CD14-positive monocyte (primary cell): ENCODE results near the gene HNRNPH1. TPM values are rescaled to one million over a fixed set of nuclear protein-coding genes. Genes with fewer than 3 reads are reported as not detected.

Source experiments
- DNase-seq, 3 donors: peaks; one replicate each; pipeline ENCODE4 v3.0.0-alpha.2; 2011 to 2022
- H2AFZ ChIP-seq: 2 replicates; pipeline ENCODE4 v1.6.0; 2012; ENCODE audit warnings: mild to moderate bottlenecking, low read depth, low read length, inconsistent platforms; ENCODE audit not compliant: insufficient read depth, poor library complexity, severe bottlenecking
- H3K27ac ChIP-seq, 2 donors: 1 replicate in 1 of 2; 2 replicates in 1 of 2; pipeline ENCODE4 v1.5.1; 2012 to 2013; ENCODE audit warnings: low read length in 2 of 2, control low read depth in 1 of 2, inconsistent platforms in 1 of 2, low read depth in 1 of 2, mild to moderate bottlenecking in 1 of 2
- H3K27me3 ChIP-seq, 2 donors: one replicate each; pipeline versions ENCODE4 v1.6.0 to v1.6.1; 2011 to 2013; ENCODE audit warnings: low read length in 2 of 2; ENCODE audit not compliant: control insufficient read depth in 2 of 2, insufficient read depth in 2 of 2
- H3K36me3 ChIP-seq, 2 donors: replicated peaks in 1 of 2; 1 replicate in 1 of 2; 2 replicates in 1 of 2; pipeline versions ENCODE4 v1.5.1 to v1.6.1; 2012 to 2013; ENCODE audit warnings: low read length in 2 of 2, control low read depth in 1 of 2, inconsistent platforms in 1 of 2, mild to moderate bottlenecking in 1 of 2; ENCODE audit not compliant: insufficient read depth in 2 of 2, control insufficient read depth in 1 of 2
- H3K4me1 ChIP-seq, 2 donors: 1 replicate in 1 of 2; 2 replicates in 1 of 2; pipeline versions ENCODE4 v1.5.1 to v1.6.1; 2012 to 2013; ENCODE audit warnings: low read length in 2 of 2, control low read depth in 1 of 2, inconsistent platforms in 1 of 2, mild to moderate bottlenecking in 1 of 2, moderate library complexity in 1 of 2; ENCODE audit not compliant: insufficient read depth in 2 of 2, control insufficient read depth in 1 of 2
- H3K4me2 ChIP-seq: replicated peaks from 2 replicates; pipeline ENCODE3; 2012; ENCODE audit warnings: low read length, moderate library complexity, mild to moderate bottlenecking; ENCODE audit not compliant: poor library complexity, severe bottlenecking; ENCODE audit errors: extremely low read depth
- H3K4me3 ChIP-seq, 3 experiments: fragments of 200-600 bp in 1 of 3; sonication (generic) in 1 of 3; replicated peaks in 1 of 3; 1 replicate in 2 of 3; 2 replicates in 1 of 3; pipeline ENCODE4 v1.5.1; 2011 to 2013; ENCODE audit warnings: low read length in 3 of 3, mild to moderate bottlenecking in 3 of 3, control low read depth in 2 of 3, low read depth in 2 of 3, inconsistent platforms in 1 of 3, moderate library complexity in 1 of 3
- H3K79me2 ChIP-seq: 2 replicates; pipeline ENCODE4 v1.6.0; 2012; ENCODE audit warnings: mild to moderate bottlenecking, control low read depth, inconsistent platforms, low read length, moderate library complexity; ENCODE audit not compliant: insufficient read depth
- H3K9ac ChIP-seq: 2 replicates; pipeline ENCODE4 v1.6.0; 2017; ENCODE audit warnings: low read length, mild to moderate bottlenecking; ENCODE audit not compliant: insufficient read depth, poor library complexity, severe bottlenecking
- H3K9me3 ChIP-seq, 2 donors: replicated peaks in 1 of 2; 1 replicate in 1 of 2; 2 replicates in 1 of 2; pipeline versions ENCODE4 v1.5.1 to v1.6.1; 2012 to 2013; ENCODE audit warnings: low read length in 2 of 2, control low read depth in 1 of 2; ENCODE audit not compliant: control insufficient read depth in 1 of 2, insufficient read depth in 1 of 2
- H4K20me1 ChIP-seq: 2 replicates; pipeline ENCODE4 v1.6.0; 2012; ENCODE audit warnings: mild to moderate bottlenecking, low read length, control low read depth, moderate library complexity; ENCODE audit not compliant: insufficient read depth
- H3K27ac Mint-ChIP-seq, 7 donors: one replicate each; pipeline ENCODE4 v1.8.0; 2020; ENCODE audit warnings: mild to moderate bottlenecking in 7 of 7, mixed read lengths in 7 of 7, moderate library complexity in 6 of 7, inconsistent platforms in 2 of 7
- H3K27me3 Mint-ChIP-seq, 3 donors: one replicate each; pipeline ENCODE4 v1.8.0; 2021 to 2022; ENCODE audit warnings: low read depth in 3 of 3, mild to moderate bottlenecking in 3 of 3, mixed read lengths in 3 of 3, moderate library complexity in 3 of 3, inconsistent platforms in 1 of 3
- H3K36me3 Mint-ChIP-seq, 2 donors: one replicate each; pipeline ENCODE4 v1.8.0; 2020; ENCODE audit warnings: mixed read lengths in 2 of 2, inconsistent platforms in 1 of 2, mild to moderate bottlenecking in 1 of 2
- H3K4me1 Mint-ChIP-seq: one replicate; pipeline ENCODE4 v1.8.0; 2020; ENCODE audit warnings: mild to moderate bottlenecking, mixed read lengths
- H3K4me3 Mint-ChIP-seq, 2 donors: one replicate each; pipeline ENCODE4 v1.8.0; 2020; ENCODE audit warnings: mild to moderate bottlenecking in 2 of 2, mixed read lengths in 2 of 2, moderate library complexity in 1 of 2
- H3K9me3 Mint-ChIP-seq, 7 donors: one replicate each; pipeline ENCODE4 v1.8.0; 2020 to 2022; ENCODE audit warnings: mixed read lengths in 7 of 7, mild to moderate bottlenecking in 6 of 7, moderate library complexity in 6 of 7, inconsistent platforms in 2 of 7
- CTCF ChIP-seq: fragments of 200-600 bp; IDR thresholded peaks from one replicate; pipeline ENCODE4 v1.8.0; 2022; ENCODE audit warnings: antibody characterized with exemption, mild to moderate bottlenecking
- WGBS: methylation state at CpG from one replicate; pipeline ENCODE4 v1.1.5; 2013; ENCODE audit warnings: missing lambda C conversion rate; ENCODE audit not compliant: insufficient coverage; 5-methylcytosine and 5-hydroxymethylcytosine counted together
- intact Hi-C, 2 donors: fragments of 100-400 bp; cut with micrococcal nuclease; formaldehyde crosslinking; loops; one replicate each; pipeline versions ENCODE4 v1.15.0 to v1.15.1; 2023
- polyA plus RNA-seq, 3 donors: library from polyadenylated mRNA; depleted of rRNA in 1 of 3; unstranded in 2 of 3; stranded (reverse) in 1 of 3; fragments of 300-500 nt in 2 of 3; fragments of >200 nt in 1 of 3; fragmentation: Illumina TruSeq in 2 of 3; gene quantifications; 1 replicate in 2 of 3; 2 replicates in 1 of 3; pipeline ENCODE4 v1.2.3, GENCODE V29; 2012 to 2021

Gene HNRNPH1
- polyA plus RNA-seq, 3 donors = 47.4 to 522 (median 51.9) TPM

DNA sequence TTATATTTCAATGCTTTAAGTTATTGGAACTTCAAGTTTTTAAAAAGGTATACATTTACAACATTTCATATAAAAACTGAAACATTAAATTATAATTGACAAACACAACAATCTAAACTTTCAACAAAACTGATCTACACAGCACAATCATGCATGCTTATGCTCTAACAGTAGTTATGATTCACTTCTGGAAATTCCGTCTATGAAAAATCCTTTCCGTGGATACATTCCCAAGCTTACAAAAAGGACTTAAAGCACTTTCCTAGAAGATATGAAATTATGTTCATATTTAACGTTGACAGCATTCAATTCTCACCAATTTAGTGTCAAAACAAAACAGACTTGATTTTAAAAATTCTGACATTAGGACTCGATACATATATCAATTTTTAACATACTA, 3.7 kb downstream of the HNRNPH1 start:
- peaks cover 64 to 71% of the 10 kb centered on the region in 2 donors for H3K36me3 Mint-ChIP-seq
- H3K9ac ChIP-seq = no peak overlapping the region
- H3K79me2 ChIP-seq = peaks cover 92% of the 10 kb centered on the region
- peak overlapping the region; percentile 84 for H3K4me2 ChIP-seq
- no peaks in the 10 kb centered on the region for H3K27me3 ChIP-seq
- peaks cover 34 to 48% of the 10 kb centered on the region in 2 donors for H3K4me1 ChIP-seq
- no peak for TF ChIP-seq CTCF
- H3K4me3 Mint-ChIP-seq = no peak overlapping the region
- peak overlapping the region in 1 of 2 donors; percentile 78 for H3K27ac ChIP-seq
- H3K27me3 Mint-ChIP-seq = no peaks in the 10 kb centered on the region
- H3K27ac Mint-ChIP-seq = peak overlapping the region in 1 of 7 donors; percentile 96
- no CpG with 5 or more reads among the region's 4 CpGs for WGBS
- peaks cover 37% of the 10 kb centered on the region for H3K4me1 Mint-ChIP-seq
- no peak overlapping the region for H2AFZ ChIP-seq
- H3K9me3 Mint-ChIP-seq = no peaks in the 10 kb centered on the region
- peak in 1 of 3 donors; percentile 60 for DNase-seq
- H4K20me1 ChIP-seq = peaks cover 84% of the 10 kb centered on the region
- peak overlapping the region in 1 of 3 experiments; percentile 99 for H3K4me3 ChIP-seq
- intact Hi-C loops = loop anchor here in 1 of 2 donors (5.0 to 10.0 kb wide), 4 partner anchors 65 to 205 kb away; partner anchors contain the start of genes CANX, RUFY1 and SQSTM1
- H3K9me3 ChIP-seq = no peaks in the 10 kb centered on the region
- H3K36me3 ChIP-seq = peaks cover 71 to 73% of the 10 kb centered on the region in 2 donors

GRCh38 chr5:179618923-179619554, 4.4 kb downstream of the HNRNPH1 start:
- H3K36me3 ChIP-seq = peaks cover 78 to 81% of the 10 kb centered on the region in 2 donors
- Mint-ChIP-seq H3K27me3 (no peaks in the 10 kb centered on the region), H3K27ac (peak overlapping the region in 4 of 7 donors; percentile 26 to 83 (median 48)), H3K4me1 (peaks cover 31% of the 10 kb centered on the region), H3K4me3 (peak overlapping the region in 1 of 2 donors; percentile 41), H3K36me3 (peaks cover 71 to 78% of the 10 kb centered on the region in 2 donors), H3K9me3 (no peaks in the 10 kb centered on the region)
- intact Hi-C loops = no loop called here
- peaks cover 92% of the 10 kb centered on the region for H3K79me2 ChIP-seq
- 21% methylated on average over 3 of the region's 6 CpGs for WGBS
- no peaks in the 10 kb centered on the region for H3K9me3 ChIP-seq
- H2AFZ ChIP-seq = no peak overlapping the region
- H4K20me1 ChIP-seq = peaks cover 91% of the 10 kb centered on the region
- peak overlapping the region in 1 of 3 experiments; percentile 99 for H3K4me3 ChIP-seq
- no peak for TF ChIP-seq CTCF
- H3K27me3 ChIP-seq = no peaks in the 10 kb centered on the region
- H3K9ac ChIP-seq = no peak overlapping the region
- peak overlapping the region in 1 of 2 donors; percentile 2 for H3K27ac ChIP-seq
- no peak for DNase-seq
- peak overlapping the region; percentile 84 for H3K4me2 ChIP-seq
- H3K4me1 ChIP-seq = peaks cover 26 to 41% of the 10 kb centered on the region in 2 donors
